HepG2 (cell line): ENCODE measurements around the gene RNPEPL1. TPM values are rescaled to one million over a fixed set of nuclear protein-coding genes. Genes with fewer than 3 reads are reported as not detected.

Source experiments
- HNF4A ChIP-seq: sonication (generic); formaldehyde crosslinking; IDR thresholded peaks from 2 replicates; pipeline ENCODE4 v1.4.0; 2020; ENCODE audit warnings: missing genetic modification reagents
- HOXA3 ChIP-seq: sonication (generic); formaldehyde crosslinking; IDR thresholded peaks from 2 replicates; pipeline ENCODE4 v1.5.0; 2020; ENCODE audit warnings: missing genetic modification reagents
- IKZF5 ChIP-seq: IDR thresholded peaks from 2 replicates; pipeline ENCODE4 v1.6.1; 2018; ENCODE audit warnings: missing genetic modification reagents, mild to moderate bottlenecking, missing compliant biosample characterization
- IRX3 ChIP-seq: sonication (generic); formaldehyde crosslinking; IDR thresholded peaks from 2 replicates; pipeline ENCODE4 v1.8.1; 2023; ENCODE audit warnings: mild to moderate bottlenecking, low read depth, missing genetic modification reagents, borderline replicate concordance
- MEIS1 ChIP-seq: sonication (generic); formaldehyde crosslinking; IDR thresholded peaks from 2 replicates; pipeline ENCODE4 v1.9.0; 2021; ENCODE audit warnings: mild to moderate bottlenecking, missing genetic modification reagents, moderate library complexity, borderline replicate concordance
- MIXL1 ChIP-seq: IDR thresholded peaks from 2 replicates; pipeline ENCODE4 v1.6.1; 2016
- POLR2G ChIP-seq: fragments of 200-400 bp; formaldehyde crosslinking; IDR thresholded peaks from 2 replicates; pipeline ENCODE4 v1.6.1; 2018; ENCODE audit warnings: mild to moderate bottlenecking, low read depth, low read length, moderate library complexity
- PPARG ChIP-seq: conservative IDR thresholded peaks from 2 replicates; pipeline ENCODE4 v1.6.1; 2016; ENCODE audit warnings: missing biosample characterization, missing genetic modification reagents
- SNRNP70 ChIP-seq: fragments of 200-400 bp; formaldehyde crosslinking; IDR thresholded peaks from 2 replicates; pipeline ENCODE4 v1.6.1; 2017; ENCODE audit warnings: mild to moderate bottlenecking, low read depth, low read length, moderate library complexity
- ZBTB10 ChIP-seq: sonication (generic); formaldehyde crosslinking; IDR thresholded peaks from 2 replicates; pipeline ENCODE4 v1.4.0; 2020; ENCODE audit warnings: missing genetic modification reagents, borderline replicate concordance
- ZBTB38 ChIP-seq: sonication (generic); formaldehyde crosslinking; IDR thresholded peaks from 2 replicates; pipeline ENCODE4 v1.5.1; 2020; ENCODE audit warnings: mild to moderate bottlenecking, missing genetic modification reagents
- ZFP82 ChIP-seq: sonication (generic); formaldehyde crosslinking; IDR thresholded peaks from 2 replicates; pipeline ENCODE4 v1.5.1; 2020; ENCODE audit warnings: mild to moderate bottlenecking, missing genetic modification reagents, borderline replicate concordance
- ZHX1 ChIP-seq: sonication (generic); formaldehyde crosslinking; IDR thresholded peaks from 2 replicates; pipeline ENCODE4 v1.8.1; 2022; ENCODE audit warnings: low read depth, mild to moderate bottlenecking, missing genetic modification reagents
- ZKSCAN1 ChIP-seq: fragments of 150-350 bp; IDR thresholded peaks from 2 replicates; pipeline ENCODE4 v1.6.1; 2014; ENCODE audit warnings: low read length
- ZNF263 ChIP-seq: sonication (generic); formaldehyde crosslinking; IDR thresholded peaks from 2 replicates; pipeline ENCODE4 v1.4.0; 2020; ENCODE audit warnings: missing genetic modification reagents
- ZNF543 ChIP-seq: sonication (generic); formaldehyde crosslinking; IDR thresholded peaks from 2 replicates; pipeline ENCODE4 v1.4.0; 2020; ENCODE audit warnings: mild to moderate bottlenecking, missing genetic modification reagents
- polyA plus RNA-seq, 8 experiments: library from polyadenylated mRNA; depleted of rRNA in 3 of 8; stranded (reverse) in 7 of 8; unstranded in 1 of 8; fragments of >200 nt; fragmentation: Illumina TruSeq in 4 of 8; extraction: Trizol in 4 of 8; gene quantifications; 2 replicates each; pipeline versions ENCODE4 v1.2.1 to v1.2.3, GENCODE V29; 2011 to 2016; ENCODE audit warnings: low read depth in 4 of 8, missing spikeins in 1 of 8, mixed read lengths in 1 of 8; ENCODE audit not compliant: insufficient read depth in 1 of 8
- total RNA-seq, 5 experiments: library from RNA; depleted of rRNA; stranded (reverse); fragments of >200 nt; fragmentation: Illumina TruSeq; extraction: Trizol; gene quantifications; 2 replicates each; pipeline ENCODE4 v1.2.3, GENCODE V29; 2016; ENCODE audit warnings: low read depth in 1 of 5
- TF ChIP-seq, protein P1 (sequence below): sonication (generic); formaldehyde crosslinking; IDR thresholded peaks from 2 replicates; pipeline ENCODE4 v1.4.0; 2020; ENCODE audit warnings: missing genetic modification reagents
- TF ChIP-seq, protein P2 (sequence below): IDR thresholded peaks from 2 replicates; pipeline ENCODE4 v1.6.1; 2016; ENCODE audit warnings: missing compliant biosample characterization, missing genetic modification reagents, borderline replicate concordance
- TF ChIP-seq, protein P3 (sequence below): IDR thresholded peaks from 2 replicates; pipeline ENCODE4 v1.6.1; 2012; ENCODE audit warnings: inconsistent platforms

The RNPEPL1 gene
- total and polyA plus RNA-seq, 2 of the 13 experiments (the other 11 are each of a cell fraction or from before 2014, with no cell fraction given), result 13.0 to 18.0 TPM

DNA sequence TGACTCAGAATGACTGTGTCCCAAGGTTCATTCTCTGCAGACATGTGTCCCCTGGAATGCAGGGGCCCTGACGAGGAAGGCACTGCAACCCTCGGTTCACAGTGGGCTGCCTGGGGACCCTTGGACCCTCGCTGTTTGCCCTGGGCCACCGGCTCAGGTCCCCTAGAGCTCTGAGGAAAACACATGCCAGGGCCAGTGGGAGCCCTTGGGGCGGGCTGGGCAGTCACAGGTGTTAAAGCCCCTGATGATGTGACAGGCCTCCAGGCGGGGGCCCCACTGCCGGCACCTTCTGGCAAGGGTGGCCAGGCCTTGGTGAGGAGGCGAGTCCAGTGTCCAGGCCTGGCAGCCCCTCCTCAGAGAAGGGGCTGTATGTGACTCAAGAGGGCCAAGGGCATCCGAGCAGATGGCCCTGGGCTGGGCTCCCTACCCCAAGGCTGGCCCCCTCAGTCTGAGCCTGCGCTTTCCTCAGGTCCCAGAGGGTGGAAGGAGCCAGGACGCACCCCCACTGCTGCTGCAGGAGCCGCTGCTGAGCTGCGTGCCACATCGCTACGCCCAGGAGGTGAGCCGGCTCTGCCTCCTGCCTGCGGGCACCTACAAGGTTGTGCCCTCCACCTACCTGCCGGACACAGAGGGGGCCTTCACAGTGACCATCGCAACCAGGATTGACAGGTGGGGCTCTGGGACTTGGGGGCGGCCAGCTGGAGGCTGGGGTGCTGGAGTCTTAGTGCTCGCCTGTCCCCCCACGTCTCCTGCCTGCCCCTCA, 29.3 kb downstream of the RNPEPL1 start (continued):
- no peak for TF ChIP-seq ZHX1 (CRISPR knock-in tag)
- no peak for TF ChIP-seq MEIS1 (CRISPR knock-in tag)
- no peak for TF ChIP-seq IRX3 (CRISPR knock-in tag)
- TF ChIP-seq, protein P1, sequence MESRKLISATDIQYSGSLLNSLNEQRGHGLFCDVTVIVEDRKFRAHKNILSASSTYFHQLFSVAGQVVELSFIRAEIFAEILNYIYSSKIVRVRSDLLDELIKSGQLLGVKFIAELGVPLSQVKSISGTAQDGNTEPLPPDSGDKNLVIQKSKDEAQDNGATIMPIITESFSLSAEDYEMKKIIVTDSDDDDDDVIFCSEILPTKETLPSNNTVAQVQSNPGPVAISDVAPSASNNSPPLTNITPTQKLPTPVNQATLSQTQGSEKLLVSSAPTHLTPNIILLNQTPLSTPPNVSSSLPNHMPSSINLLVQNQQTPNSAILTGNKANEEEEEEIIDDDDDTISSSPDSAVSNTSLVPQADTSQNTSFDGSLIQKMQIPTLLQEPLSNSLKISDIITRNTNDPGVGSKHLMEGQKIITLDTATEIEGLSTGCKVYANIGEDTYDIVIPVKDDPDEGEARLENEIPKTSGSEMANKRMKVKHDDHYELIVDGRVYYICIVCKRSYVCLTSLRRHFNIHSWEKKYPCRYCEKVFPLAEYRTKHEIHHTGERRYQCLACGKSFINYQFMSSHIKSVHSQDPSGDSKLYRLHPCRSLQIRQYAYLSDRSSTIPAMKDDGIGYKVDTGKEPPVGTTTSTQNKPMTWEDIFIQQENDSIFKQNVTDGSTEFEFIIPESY (CRISPR knock-in tag), result no peak
- TF ChIP-seq, protein P2, sequence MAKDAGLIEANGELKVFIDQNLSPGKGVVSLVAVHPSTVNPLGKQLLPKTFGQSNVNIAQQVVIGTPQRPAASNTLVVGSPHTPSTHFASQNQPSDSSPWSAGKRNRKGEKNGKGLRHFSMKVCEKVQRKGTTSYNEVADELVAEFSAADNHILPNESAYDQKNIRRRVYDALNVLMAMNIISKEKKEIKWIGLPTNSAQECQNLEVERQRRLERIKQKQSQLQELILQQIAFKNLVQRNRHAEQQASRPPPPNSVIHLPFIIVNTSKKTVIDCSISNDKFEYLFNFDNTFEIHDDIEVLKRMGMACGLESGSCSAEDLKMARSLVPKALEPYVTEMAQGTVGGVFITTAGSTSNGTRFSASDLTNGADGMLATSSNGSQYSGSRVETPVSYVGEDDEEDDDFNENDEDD, result peak; percentile 31; the same call in 1 of the 2 replicates
- TF ChIP-seq PPARG (CRISPR knock-in tag), result no peak; the same call in 1 of the 2 replicates
- no peak for TF ChIP-seq ZFP82 (CRISPR knock-in tag)
- TF ChIP-seq HOXA3 (CRISPR knock-in tag), result peak; percentile 77
- 0 out of 2 replicates have a peak, but pooled peaks have one; percentile 24 for TF ChIP-seq POLR2G
- 0 out of 2 replicates have a peak, but pooled peaks have one; percentile 26 for TF ChIP-seq MIXL1
- TF ChIP-seq ZBTB10 (CRISPR knock-in tag), result peak; percentile 62; the same call in 1 of the 2 replicates
- peak; percentile 94 for TF ChIP-seq HNF4A (CRISPR knock-in tag)
- peak; percentile 66; the same call in 1 of the 2 replicates for TF ChIP-seq ZBTB38 (CRISPR knock-in tag)
- TF ChIP-seq SNRNP70, result no peak
- TF ChIP-seq IKZF5 (CRISPR knock-in tag), result 0 out of 2 replicates have a peak, but pooled peaks have one; percentile 57
- TF ChIP-seq ZNF263 (CRISPR knock-in tag), result 0 out of 2 replicates have a peak, but pooled peaks have one; percentile 14
- TF ChIP-seq, protein P3, sequence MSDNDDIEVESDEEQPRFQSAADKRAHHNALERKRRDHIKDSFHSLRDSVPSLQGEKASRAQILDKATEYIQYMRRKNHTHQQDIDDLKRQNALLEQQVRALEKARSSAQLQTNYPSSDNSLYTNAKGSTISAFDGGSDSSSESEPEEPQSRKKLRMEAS, result peak; percentile 91
- TF ChIP-seq ZKSCAN1, result no peak
- peak; percentile 38; the same call in 1 of the 2 replicates for TF ChIP-seq ZNF543 (CRISPR knock-in tag)
